NCI-H1092 (cell line): ENCODE results near the gene CDH2.

Experiments
- DNase-seq: peaks from one replicate; lab custom pipeline; 2025; lab: John Stamatoyannopoulos, UW

CDH2 gene

DNA sequence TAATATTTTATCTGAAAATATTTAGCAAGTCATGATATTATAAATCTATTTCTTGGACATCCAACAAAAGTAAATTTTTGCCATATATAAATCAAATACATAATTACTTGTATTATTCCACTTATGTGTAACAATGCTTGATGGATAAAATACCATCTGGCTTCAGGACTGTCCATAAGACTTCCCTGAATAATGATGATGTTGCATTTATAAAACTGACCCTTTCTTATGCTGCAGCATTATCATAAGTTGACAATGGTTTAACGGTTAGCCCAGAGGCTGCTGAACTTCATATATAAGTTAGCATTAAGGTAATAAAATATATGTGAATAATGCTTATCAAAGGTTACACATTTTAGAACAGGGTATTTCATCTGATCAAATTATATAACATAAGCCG is 95.4 kb downstream of the CDH2 start:
- no peak for DNase-seq

DNA sequence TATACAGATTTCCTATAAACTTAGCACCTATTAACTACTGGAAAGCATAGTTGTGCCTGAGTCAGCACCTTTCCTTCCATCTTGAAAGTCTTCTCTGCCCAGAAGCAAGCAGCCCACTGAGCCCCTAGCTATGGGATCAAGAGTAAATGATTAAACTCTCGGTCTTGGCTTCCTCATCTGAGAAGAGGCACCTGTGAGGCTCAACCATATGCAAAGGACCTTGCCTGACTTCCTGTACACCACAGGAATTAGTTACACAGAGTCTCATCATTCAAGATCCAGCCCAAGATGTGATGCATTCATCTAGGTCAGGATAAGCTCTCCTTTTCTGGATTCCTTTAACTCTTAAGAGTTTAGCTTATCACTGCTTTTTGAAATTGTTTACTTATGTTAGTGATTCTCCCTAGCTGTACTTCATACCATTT is 96.0 kb downstream of the CDH2 start:
- no peak for DNase-seq

DNA sequence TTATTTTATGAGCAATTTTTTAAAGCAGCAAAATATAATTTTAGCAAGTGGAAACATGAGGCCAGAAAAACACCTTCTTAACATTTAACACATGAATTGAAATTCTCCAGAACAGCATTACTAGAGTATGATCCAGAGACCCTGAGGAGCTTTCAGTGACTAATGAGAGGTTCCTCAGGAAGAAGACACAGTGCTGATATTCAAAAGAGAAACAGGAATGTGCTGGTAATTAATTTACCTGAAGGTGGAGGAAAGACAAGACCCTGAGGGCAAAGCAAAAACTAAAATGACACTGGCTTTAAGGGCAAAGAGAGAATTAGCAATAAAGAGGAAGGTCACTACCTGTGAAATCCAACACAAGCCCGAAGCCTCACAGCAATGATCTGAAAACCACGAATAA is 97.0 kb downstream of the CDH2 start:
- DNase-seq: no peak

DNA sequence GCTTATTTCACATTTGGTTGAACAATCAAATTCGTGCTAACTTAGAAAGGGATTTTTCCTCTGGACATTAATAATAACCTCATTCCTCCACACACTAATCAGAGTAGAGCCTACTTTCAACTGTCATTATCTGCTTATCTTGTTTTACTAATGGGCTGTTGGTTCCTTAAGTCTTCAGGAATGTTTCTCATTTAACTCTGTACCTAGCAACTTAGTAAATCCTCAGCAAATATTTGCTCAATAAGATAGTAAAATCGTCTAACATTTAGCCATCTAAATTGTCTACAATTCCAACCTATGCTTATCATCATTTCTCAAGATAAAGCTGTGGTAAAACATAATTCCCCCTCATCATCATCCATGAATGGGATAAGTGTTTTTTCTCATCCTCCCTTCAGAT is 98.1 kb downstream of the CDH2 start:
- DNase-seq: no peak

DNA sequence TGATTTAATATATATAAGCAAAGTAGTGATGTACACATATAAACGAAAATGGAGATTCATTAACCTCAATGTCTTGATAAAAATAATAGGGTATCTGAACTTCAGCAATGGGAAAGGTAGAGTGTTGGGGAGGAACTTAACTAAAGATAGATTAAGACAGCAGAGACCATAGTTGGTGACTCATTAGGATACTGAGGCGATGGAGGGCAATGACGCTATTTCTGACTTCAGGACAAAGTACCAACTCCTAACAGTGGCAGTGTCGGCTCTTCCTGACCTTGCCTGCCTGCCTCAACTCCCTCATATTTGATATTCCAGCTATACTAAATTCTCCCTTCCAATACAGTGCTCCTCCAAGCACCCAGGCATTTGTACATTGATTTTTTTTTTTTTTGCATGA is 98.6 kb downstream of the CDH2 start:
- no peak for DNase-seq

DNA sequence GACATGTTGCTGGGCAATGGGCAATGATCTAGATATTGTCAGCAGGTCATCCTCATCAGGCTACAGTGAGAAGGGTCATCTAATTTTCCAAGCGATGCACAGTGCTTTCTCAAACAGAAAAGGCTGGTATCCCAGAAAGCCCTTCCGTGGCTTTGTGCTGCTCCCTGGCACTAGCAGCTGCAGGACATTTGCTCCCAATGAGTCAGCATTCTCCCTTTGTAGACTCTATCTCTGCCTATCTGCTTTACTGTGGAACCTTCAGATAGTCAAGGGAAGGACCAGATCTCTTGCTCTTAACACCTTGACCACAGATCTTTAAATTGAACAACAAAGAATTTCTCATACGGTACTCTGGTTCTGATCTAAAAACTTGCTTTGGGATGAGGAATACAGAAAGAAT is 101.4 kb downstream of the CDH2 start:
- no peak for DNase-seq

DNA sequence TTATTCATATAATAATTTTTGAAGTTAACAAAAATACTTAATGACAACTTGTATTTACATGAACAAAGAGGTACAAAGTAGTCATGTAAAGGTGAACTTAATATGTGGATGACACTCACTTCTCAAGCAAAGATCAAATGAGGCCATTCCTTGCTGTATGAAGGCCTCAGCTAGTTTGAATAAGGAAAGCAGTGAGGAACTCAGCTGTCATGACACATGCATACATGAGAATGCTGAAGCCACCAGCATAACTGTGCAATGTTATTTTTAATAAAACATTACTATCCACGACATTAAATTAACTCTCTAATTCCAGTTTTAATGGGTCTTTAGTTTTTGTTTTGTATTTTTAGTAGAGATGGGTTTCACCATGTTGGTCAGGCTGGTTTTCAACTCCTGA is 102.9 kb downstream of the CDH2 start:
- DNase-seq: no peak

DNA sequence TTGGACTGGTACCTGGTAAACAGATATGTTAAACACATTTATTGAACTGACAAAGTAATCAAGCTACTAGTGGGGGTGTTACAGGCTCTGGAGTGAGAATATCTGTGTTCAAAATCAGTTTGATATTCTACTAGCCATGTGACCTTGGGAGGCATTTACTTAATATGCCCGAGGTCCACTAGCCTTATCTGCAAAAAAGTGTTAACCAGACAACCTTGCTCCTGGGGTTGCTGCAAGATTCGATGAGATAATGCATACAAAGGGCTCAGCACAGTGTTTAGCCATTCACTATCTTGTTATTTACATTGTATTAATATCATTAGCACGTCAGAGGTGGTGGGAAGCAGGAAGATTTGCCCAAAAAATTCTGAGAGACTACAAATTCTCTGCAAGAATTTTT is 103.3 kb downstream of the CDH2 start:
- DNase-seq: no peak

DNA sequence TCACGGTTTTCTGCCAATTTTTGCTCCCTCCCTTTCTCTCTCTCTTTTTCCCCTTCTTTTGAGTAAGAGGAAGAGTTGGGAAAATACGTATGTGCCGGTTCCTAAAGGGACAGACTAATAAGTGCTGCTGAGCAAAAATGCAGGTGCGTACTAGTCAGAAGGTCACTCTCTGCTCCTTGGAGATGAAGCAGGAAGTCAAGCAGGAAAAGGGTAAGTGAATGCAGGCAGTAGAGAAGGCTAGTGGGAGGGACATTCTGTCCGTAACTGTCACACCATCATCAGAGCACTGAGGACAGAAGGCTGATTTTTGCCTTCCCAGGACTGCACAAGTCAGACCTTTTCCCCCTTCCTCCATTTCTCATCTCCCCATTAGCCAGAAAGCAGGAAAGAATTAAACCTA is 105.7 kb downstream of the CDH2 start:
- DNase-seq: no peak

DNA sequence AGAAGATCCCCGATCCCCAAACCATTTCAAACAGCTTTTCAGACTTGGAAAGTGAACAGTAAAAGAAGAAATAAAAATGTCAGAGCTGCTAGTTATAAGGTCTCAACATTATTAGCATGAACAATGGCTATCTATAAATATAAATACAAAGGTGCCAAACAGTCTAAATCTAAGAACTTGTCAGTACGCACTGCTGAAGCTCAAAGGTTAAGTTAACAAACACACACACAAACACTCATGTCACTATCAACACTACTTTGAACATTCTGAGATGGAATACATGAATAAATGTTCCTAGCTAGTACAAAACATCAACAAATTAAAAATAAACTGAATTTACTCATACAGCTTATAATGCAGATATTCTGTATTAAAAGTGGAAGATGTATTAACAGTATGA is 108.7 kb downstream of the CDH2 start:
- DNase-seq: no peak

DNA sequence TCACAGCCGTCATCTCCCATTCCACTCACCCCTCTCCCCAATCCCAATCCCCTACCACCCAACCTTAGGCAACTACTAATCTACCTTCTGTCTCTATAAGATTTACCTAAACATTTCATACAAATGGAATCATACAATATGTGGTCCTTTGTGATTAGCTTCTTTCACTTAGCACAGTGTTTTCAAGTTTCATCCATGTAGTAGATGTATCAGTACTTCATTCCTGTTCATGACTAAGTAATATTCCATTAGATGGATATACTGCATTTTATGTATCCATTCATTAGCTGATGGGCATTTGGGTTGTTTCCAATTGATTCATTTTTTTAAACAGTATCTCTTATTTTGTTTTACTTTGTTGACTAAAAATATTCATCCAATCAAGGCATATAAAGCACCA is 109.6 kb downstream of the CDH2 start:
- DNase-seq: no peak

DNA sequence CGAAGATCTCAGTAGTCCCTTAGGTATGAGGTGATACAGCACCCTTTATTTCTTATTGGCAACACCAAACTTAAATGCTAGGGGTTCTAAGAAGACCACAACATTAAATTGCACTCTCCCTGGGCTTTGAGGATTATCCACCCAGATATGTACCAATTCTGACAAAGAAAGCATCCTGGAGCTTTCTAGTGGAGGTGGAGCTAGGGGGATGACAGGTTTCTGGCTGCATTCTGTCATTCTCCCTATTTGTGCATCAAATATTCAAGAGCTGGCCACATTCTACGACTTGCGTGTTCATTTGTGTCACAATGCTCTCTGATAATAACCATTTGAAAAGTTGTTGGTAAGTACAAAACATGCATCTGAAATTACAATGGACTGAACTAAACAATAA is 111.1 kb downstream of the CDH2 start:
- no peak for DNase-seq

DNA sequence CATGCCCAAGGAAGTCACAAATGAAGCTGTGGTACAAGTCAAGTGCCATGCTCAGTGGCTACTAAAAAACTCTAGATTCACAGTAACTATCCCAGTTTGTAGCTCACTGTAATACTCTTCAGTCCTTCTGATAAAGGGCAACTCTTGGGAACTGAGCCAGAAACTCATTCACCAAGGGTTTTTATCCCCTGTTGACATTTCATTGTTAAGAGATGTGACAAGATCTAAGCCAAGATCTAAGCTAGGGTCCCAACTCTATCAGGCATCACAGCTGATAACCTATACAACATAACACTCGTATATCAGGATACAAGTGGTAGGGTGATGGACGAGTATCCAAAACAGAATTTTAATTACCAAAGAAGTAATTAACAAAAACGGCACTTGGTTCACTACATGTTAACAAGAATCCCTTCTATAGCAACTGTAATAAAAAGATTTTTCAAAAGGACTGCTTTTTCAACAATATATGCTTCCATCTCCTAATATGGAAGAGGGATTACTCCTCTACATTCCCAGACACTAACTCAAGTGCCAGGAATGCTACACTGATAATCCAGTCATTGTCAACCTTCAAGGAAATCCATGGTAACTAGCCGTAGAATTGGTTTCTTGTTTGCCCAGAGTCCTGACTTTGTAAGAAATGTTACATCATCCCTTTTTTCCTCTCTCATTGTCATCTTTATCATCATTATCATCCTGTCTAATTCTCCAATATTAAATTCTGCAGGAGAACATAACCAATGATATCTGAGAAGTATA is 111.7 kb downstream of the CDH2 start:
- no peak for DNase-seq

DNA sequence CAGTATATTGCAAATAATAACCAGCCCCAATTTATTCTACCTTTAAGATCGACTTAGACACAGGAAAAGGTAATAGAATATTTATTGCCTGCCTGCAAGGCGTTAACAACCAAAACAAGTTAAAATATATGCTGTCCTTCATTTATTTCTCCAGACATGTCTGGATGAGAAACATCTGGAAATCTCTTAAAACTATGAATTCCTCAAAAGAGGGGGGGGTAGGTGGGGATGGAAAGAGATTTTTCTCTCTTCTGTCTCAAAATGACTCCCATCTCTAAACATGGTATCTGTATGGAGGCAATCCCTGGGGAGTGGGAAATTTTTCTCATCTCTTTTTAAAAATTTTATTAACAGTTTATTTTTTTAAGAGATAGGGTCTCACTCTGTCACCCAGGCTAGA is 113.0 kb downstream of the CDH2 start:
- DNase-seq: no peak

DNA sequence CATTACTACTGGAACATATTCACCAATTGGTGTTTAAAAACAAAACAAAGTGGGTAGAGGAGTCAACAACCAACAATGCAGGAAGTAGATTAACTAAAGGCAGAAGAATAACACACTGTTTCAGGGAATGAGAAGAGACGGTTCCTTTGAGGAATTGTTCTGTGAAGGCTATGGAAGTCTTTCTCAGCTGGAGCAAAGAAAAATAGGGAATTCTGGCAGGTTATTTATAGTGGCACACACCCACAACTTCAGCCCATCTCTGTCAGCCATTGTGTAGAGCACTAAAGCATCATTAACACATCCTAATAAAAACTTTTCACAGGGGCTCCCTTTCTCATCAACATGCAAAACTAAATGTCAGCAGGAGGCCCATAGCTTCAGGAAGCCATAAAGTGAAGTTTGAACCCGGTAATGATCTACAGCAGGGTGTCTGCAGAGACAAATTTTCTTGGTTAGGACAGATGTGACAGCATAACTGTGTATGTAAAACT is 113.6 kb downstream of the CDH2 start:
- no peak for DNase-seq

DNA sequence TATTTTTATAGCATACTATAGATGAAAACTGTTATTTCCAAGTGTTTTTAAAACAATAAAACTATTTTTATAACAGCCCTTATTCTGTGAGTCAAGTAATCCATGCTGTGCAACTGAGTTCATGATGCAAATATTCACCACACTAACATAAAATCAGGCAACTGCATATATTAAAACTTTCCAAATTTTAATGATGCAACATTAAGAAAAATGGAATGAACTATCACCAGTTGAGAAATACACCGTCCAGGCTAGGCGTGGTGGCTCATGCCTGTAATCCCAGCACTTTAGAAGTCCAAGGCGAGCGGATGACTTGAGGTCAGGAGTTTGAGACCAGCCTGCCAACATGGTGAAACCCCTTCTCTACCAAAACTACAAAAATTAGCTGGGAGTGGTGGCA is 114.5 kb downstream of the CDH2 start:
- DNase-seq: no peak

DNA sequence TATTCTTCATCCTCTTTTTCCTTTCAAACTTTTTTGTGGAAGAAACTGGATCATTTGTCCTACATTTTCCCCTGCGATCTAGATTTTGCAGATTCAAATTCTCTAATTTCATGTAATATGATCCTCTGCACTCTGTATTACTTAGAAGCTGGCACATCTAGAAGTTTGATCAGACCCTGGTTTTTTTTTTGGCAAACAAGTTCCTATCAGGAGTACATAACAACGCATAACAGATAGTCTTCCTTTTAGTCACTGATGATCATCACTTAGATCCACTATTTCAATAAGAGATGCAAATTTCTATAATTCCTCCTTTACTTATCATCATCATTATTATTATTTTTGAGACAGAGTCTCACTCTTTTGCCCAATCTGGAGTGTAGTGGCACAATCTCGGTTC is 117.1 kb downstream of the CDH2 start:
- DNase-seq: no peak

DNA sequence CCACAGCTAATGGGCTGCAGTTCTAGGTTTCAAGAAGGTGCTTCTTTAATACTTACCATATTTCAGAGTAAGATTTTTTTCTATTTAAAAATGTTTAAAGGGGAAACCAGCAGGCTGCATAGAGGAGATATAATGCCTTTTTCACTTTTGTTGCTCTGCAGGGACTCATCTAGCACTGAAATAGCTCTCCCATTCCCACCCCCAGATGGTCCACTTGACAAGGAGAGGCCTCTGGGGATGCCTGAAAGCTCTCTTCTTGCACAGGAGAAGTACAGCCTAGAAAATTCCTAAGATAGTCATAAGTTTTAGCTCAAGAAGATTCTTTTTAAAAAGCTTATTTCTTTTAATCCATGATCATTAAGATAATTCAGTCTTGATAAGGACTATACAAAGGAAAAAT is 126.4 kb downstream of the CDH2 start:
- no peak for DNase-seq

DNA sequence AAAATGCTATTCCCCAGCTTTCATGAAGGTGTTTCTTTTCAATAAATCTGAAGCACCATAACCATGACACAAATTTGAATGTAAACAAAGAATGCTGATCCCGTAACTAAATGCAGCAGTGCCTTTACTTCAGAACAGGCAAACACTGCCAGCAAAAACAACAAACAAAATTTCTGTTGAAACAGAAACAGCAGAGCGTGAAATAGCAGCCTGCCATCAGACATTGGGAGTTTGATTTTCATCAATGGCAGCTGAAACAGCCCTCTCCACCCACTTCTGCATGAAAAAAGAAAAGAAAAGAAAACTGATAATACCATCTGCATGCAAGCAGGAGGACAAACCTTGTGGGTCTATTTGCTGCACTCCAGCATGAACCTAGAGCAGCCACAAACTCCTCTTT is 128.3 kb downstream of the CDH2 start:
- DNase-seq: no peak

DNA sequence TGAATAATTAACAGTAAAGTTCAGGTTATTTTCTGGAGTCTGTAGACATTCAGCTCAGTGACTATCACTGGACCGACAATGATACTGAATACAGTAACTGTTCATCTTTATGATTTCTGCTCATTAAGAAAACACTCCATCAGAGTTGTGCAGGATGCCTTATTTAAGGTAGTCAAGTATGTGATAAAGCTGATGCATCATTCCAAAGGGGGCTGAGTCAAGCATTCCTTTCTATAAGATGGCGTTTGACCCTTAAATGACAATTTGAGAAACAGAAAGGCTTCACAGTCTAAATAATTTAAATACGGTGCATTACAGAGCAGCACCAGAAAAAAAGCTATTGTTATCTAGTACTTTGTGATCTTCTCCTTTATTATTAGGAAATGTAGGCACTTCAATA is 131.1 kb downstream of the CDH2 start:
- no peak for DNase-seq

DNA sequence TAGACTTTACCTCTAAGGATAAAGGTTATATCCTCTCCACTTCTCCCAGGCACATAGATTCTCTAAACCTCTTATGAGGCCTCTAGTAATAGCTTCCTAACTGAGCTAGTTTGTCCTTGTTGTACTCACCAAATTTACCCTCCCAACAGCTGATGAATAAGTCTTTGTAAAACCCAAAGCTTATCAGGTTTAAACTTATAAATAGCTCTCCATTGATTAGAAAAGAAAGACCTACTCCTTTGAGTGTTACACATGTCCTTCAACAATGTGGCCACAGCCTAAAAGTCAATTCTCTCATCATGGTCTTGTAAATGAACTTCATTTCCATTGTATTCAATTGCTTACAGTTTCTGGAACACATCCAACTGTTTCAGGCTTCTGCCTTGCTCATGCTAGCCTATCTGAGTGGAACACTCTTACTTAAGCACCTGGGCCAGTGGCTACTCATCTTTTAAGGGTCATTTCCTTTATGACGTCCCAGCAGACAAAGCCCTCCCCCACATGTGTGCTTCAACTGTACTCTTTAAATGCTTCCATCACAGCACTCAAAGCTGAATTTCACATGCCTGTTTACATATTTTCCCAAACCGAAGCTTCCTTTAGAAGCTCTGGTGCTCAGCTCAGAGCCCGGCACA is 131.6 kb downstream of the CDH2 start:
- DNase-seq: peak; percentile 56

DNA sequence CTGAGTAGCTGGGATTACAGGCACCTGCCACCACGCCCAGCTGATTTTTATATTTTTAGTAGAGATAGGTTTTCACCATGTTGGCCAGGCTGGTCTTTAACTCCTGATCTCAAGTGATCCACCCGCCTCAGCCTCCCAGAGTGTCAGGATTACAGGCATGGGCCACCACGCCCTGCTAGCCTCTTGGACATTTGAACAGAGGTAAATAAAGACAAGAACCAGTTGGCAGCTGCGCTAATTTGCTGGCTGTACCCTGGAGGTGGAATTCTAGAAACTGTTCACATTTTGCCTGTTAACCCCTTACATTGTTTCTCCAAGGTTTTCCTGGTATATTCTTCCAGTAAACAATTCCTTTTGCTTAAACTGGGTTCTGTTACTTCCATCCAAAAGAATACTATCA is 132.9 kb downstream of the CDH2 start:
- DNase-seq: no peak

DNA sequence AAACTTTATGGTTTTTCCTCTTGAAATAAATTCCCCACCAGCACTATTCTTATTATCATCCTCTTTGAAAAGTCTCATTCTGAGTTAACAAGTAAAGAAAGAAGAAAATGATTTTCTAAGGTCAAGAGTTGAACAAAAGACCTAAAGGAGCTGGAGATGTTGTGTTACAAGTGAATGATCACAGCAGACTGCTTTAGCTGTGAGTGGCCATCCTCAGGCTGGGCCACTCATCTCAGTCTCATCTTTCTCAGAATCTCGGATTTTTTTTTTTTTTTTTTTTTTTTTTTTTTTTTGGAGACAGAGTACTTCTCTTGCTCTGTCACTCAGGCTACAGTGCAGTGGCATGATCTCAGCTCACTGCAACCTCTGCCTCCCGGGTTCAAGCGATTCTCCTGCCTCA is 133.3 kb downstream of the CDH2 start:
- no peak for DNase-seq

DNA sequence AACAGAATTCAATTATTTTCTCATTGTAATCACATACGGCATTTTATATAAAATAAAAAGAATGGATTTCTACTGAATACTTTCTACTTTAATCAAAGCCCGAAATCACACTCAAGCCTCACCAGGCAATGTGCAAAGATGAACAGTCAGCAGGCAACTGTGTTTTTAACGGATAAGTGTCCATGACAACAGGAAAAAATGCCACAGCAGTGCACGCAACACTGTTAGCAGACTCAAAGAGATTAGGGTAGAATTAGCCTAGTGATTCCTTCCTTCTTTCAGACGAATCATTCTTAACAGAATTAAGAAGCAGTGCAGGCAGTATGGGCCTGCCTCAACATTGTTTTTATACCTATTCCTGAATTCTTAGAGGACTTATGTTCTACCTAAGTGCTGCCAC is 135.6 kb downstream of the CDH2 start:
- DNase-seq: no peak
